Panc1 (cell line): ENCODE measurements around the gene FHIT.

Experiments used
- POLR2AphosphoS5 ChIP-seq: IDR thresholded peaks from 2 replicates; pipeline ENCODE4 v1.6.1; 2012; ENCODE audit warnings: mild to moderate bottlenecking, low read depth, low read length, moderate library complexity
- REST ChIP-seq, 2 experiments: IDR thresholded peaks; 2 replicates each; pipeline ENCODE4 v1.6.1; 2011 to 2012; ENCODE audit warnings: low read depth in 2 of 2, control low read depth in 1 of 2, low read length in 1 of 2, mild to moderate bottlenecking in 1 of 2, moderate library complexity in 1 of 2; ENCODE audit not compliant: insufficient read depth in 1 of 2
- SIN3A ChIP-seq: IDR thresholded peaks from 2 replicates; pipeline ENCODE4 v1.6.1; 2012; ENCODE audit warnings: low read depth, mild to moderate bottlenecking, low read length, moderate library complexity, borderline replicate concordance; ENCODE audit not compliant: insufficient read depth
- TCF7L2 ChIP-seq: IDR thresholded peaks from 2 replicates; pipeline ENCODE4 v1.6.1; 2011; ENCODE audit warnings: mild to moderate bottlenecking, low read depth, low read length, inconsistent platforms
- TF ChIP-seq, protein P1 (sequence below): fragments of 450-650 bp; IDR thresholded peaks from 2 replicates; pipeline ENCODE4 v1.5.1; 2017; ENCODE audit warnings: mild to moderate bottlenecking

DNA sequence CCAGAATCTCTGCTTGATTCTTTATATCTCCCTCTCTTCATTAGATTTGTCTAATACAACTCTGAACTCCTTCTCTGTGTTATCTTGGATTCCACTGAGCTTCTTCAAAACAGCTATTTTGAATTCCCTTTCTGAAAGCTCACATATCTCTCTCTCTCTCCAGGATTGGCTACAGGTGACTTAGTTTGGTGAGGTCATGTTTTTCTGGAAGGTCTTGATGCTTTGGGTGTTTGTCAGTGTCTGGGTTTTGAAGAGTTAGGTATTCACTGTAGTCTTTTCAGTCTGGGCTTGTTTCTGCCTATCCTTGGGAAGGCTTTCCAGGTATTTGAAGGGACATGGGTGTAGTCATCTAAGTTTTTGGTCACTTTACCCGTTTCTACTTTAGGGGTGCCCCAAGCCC, 781.8 kb downstream of the FHIT start:
- TF ChIP-seq, protein P1, sequence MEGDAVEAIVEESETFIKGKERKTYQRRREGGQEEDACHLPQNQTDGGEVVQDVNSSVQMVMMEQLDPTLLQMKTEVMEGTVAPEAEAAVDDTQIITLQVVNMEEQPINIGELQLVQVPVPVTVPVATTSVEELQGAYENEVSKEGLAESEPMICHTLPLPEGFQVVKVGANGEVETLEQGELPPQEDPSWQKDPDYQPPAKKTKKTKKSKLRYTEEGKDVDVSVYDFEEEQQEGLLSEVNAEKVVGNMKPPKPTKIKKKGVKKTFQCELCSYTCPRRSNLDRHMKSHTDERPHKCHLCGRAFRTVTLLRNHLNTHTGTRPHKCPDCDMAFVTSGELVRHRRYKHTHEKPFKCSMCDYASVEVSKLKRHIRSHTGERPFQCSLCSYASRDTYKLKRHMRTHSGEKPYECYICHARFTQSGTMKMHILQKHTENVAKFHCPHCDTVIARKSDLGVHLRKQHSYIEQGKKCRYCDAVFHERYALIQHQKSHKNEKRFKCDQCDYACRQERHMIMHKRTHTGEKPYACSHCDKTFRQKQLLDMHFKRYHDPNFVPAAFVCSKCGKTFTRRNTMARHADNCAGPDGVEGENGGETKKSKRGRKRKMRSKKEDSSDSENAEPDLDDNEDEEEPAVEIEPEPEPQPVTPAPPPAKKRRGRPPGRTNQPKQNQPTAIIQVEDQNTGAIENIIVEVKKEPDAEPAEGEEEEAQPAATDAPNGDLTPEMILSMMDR, result no peak
- TF ChIP-seq SIN3A (no peak), TCF7L2 (no peak), POLR2AphosphoS5 (no peak), REST (IDR thresholded peaks at IDR 0.05; ENCODE audit: insufficient read depth in 1 of 2, low read depth in 2 of 2, low read length in 1 of 2) (no peak)
